BLaER1 treated with 17β-estradiol and CSF1 and Interleukin-3, amounts not matched to agents 10 nM and 100 nM (cell line): Measurements from ENCODE around the gene HOMER2.
"Not testable (repeated sequence)": the region's sequence is repeated elsewhere in the genome, so short reads cannot be mapped to it uniquely, and the experiment has no call there.

Experiments used
- H3K27ac ChIP-seq, 11 experiments: shearing (Covaris generic); formaldehyde crosslinking; 2 replicates each; pipeline ENCODE4 v1.8.1; 2022
- H3K27me3 ChIP-seq, 11 experiments: shearing (Covaris generic); formaldehyde crosslinking; 2 replicates each; pipeline ENCODE4 v1.8.1; 2022
- H3K36me3 ChIP-seq, 11 experiments: shearing (Covaris generic); formaldehyde crosslinking; 2 replicates each; pipeline ENCODE4 v1.8.1; 2022
- H3K4me1 ChIP-seq, 10 experiments: shearing (Covaris generic); formaldehyde crosslinking; 2 replicates each; pipeline ENCODE4 v1.8.1; 2022
- H3K4me2 ChIP-seq, 11 experiments: shearing (Covaris generic); formaldehyde crosslinking; 2 replicates each; pipeline ENCODE4 v1.8.1; 2022
- H3K4me3 ChIP-seq, 10 experiments: shearing (Covaris generic); formaldehyde crosslinking; 2 replicates each; pipeline ENCODE4 v1.8.1; 2022
- H3K9ac ChIP-seq, 11 experiments: shearing (Covaris generic); formaldehyde crosslinking; 2 replicates each; pipeline ENCODE4 v1.8.1; 2022
- H3K9me3 ChIP-seq, 11 experiments: shearing (Covaris generic); formaldehyde crosslinking; replicated peaks in 1 of 11; 2 replicates each; pipeline ENCODE4 v1.8.1; 2022
- H4K20me1 ChIP-seq, 11 experiments: shearing (Covaris generic); formaldehyde crosslinking; 2 replicates each; pipeline ENCODE4 v1.8.1; 2022
- Cebpa-rat ChIP-seq, 11 experiments: shearing (Covaris generic); IDR thresholded peaks; 2 replicates each; pipeline ENCODE4 v1.8.1; 2022

Gene HOMER2

GRCh38 chr15:82823049-82823448, 129.5 kb downstream of the HOMER2 start:
- Histone ChIP-seq H4K20me1 (peaks cover 0 to 34% (median 13%) of the 10 kb centered on the region in 11 experiments; a peak in 13 of 22 replicates), H3K4me3 (no peak overlapping the region), H3K36me3 (peaks cover 83 to 100% (median 95%) of the 10 kb centered on the region in 11 experiments), H3K4me1 (no peaks in the 10 kb centered on the region), H3K4me2 (no peak overlapping the region), H3K27me3 (no peaks in the 10 kb centered on the region), H3K27ac (no peak overlapping the region), H3K9ac (no peak overlapping the region), H3K9me3 (peaks cover 0 to 15% (median 11%) of the 10 kb centered on the region in 11 experiments; a peak in 16 of 22 replicates)
- TF ChIP-seq Cebpa-rat (IDR thresholded peaks at IDR 0.05) = no peak

- Histone ChIP-seq H3K9me3 (peaks cover 0 to 17% (median 11%) of the 10 kb centered on the region in 11 experiments; a peak in 16 of 22 replicates), H3K36me3 (peaks cover 83 to 100% (median 95%) of the 10 kb centered on the region in 11 experiments), H4K20me1 (peaks cover 0 to 42% (median 20%) of the 10 kb centered on the region in 11 experiments; a peak in 16 of 22 replicates)
- H3K27ac ChIP-seq, H3K27me3 ChIP-seq, H3K9ac ChIP-seq, H3K4me2 ChIP-seq, H3K4me3 ChIP-seq, H3K4me1 ChIP-seq: not testable (repeated sequence)
Observed at GRCh38 chr15:82821851-82822250, 130.7 kb downstream of the HOMER2 start.

- peaks cover 83 to 100% (median 95%) of the 10 kb centered on the region in 11 experiments for H3K36me3 ChIP-seq
- peaks cover 0 to 42% (median 25%) of the 10 kb centered on the region in 11 experiments; a peak in 18 of 22 replicates for H4K20me1 ChIP-seq
- H3K27ac ChIP-seq = not testable (repeated sequence)
Observed at GRCh38 chr15:82821396-82821795, 131.1 kb downstream of the HOMER2 start.

GRCh38 chr15:82820128-82820527, 132.4 kb downstream of the HOMER2 start:
- no peak for TF ChIP-seq Cebpa-rat (IDR thresholded peaks at IDR 0.05)
- H4K20me1 ChIP-seq = peaks cover 9 to 42% (median 29%) of the 10 kb centered on the region in 11 experiments; a peak in 19 of 22 replicates
- no peak overlapping the region for H3K4me3 ChIP-seq
- H3K36me3 ChIP-seq = peaks cover 83 to 100% (median 95%) of the 10 kb centered on the region in 11 experiments
- no peak overlapping the region for H3K27ac ChIP-seq
- H3K9me3 ChIP-seq = peaks cover 0 to 17% (median 11%) of the 10 kb centered on the region in 11 experiments; a peak in 16 of 22 replicates
- no peaks in the 10 kb centered on the region for H3K4me1 ChIP-seq
- H3K27me3 ChIP-seq = no peaks in the 10 kb centered on the region
- H3K9ac ChIP-seq = no peak overlapping the region
- no peak overlapping the region for H3K4me2 ChIP-seq

More at GRCh38 chr15:82821396-82821795, 131.1 kb downstream of the HOMER2 start:
- not testable (repeated sequence) for H3K27me3 ChIP-seq, H3K9ac ChIP-seq, H3K4me1 ChIP-seq, H3K4me3 ChIP-seq, H3K4me2 ChIP-seq
- peaks cover 0 to 17% (median 11%) of the 10 kb centered on the region in 11 experiments; a peak in 16 of 22 replicates for H3K9me3 ChIP-seq

- Histone ChIP-seq H3K9me3 (peaks cover 0 to 3% (median 0%) of the 10 kb centered on the region in 11 experiments; a peak in 1 of 22 replicates), H3K27me3 (no peaks in the 10 kb centered on the region)
- TF ChIP-seq Cebpa-rat (IDR thresholded peaks at IDR 0.05) = no peak
Observed at GRCh38 chr15:82812994-82813393, 139.5 kb downstream of the HOMER2 start.

GRCh38 chr15:82810890-82811426, 141.6 kb downstream of the HOMER2 start:
- Histone ChIP-seq H3K27ac (peak overlapping the region; percentile 94 to 100 (median 99); a peak in 21 of 22 replicates), H4K20me1 (peaks cover 20 to 58% (median 45%) of the 10 kb centered on the region in 11 experiments; a peak in 20 of 22 replicates), H3K27me3 (no peaks in the 10 kb centered on the region), H3K36me3 (peaks cover 27 to 41% (median 37%) of the 10 kb centered on the region in 11 experiments), H3K9ac (peak overlapping the region; percentile 94 to 100 (median 98)), H3K4me1 (peaks cover 33 to 52% (median 45%) of the 10 kb centered on the region in 10 experiments), H3K4me2 (peak overlapping the region; percentile 67 to 93 (median 85)), H3K4me3 (peak overlapping the region; percentile 88 to 99 (median 98)), H3K9me3 (no peaks in the 10 kb centered on the region)
- TF ChIP-seq Cebpa-rat (IDR thresholded peaks at IDR 0.05) = no peak

More at GRCh38 chr15:82812994-82813393, 139.5 kb downstream of the HOMER2 start:
- peaks cover 47 to 61% (median 58%) of the 10 kb centered on the region in 11 experiments for H3K36me3 ChIP-seq
- H3K4me1 ChIP-seq = peaks cover 18 to 32% (median 26%) of the 10 kb centered on the region in 10 experiments
- no peak overlapping the region; a peak in 1 of 22 replicates for H3K27ac ChIP-seq
- H4K20me1 ChIP-seq = peaks cover 28 to 74% (median 61%) of the 10 kb centered on the region in 11 experiments; a peak in 20 of 22 replicates
- no peak overlapping the region for H3K9ac ChIP-seq
- H3K4me3 ChIP-seq = no peak overlapping the region
- H3K4me2 ChIP-seq = peak overlapping the region in 6 of 11 experiments; percentile 44 to 93 (median 87); a peak in 9 of 22 replicates

GRCh38 chr15:82810061-82810889, 142.2 kb downstream of the HOMER2 start:
- Histone ChIP-seq H3K9ac (peak overlapping the region; percentile 94 to 100 (median 98)), H3K4me3 (peak overlapping the region; percentile 88 to 99 (median 98)), H4K20me1 (peaks cover 16 to 51% (median 39%) of the 10 kb centered on the region in 11 experiments; a peak in 20 of 22 replicates), H3K4me1 (peaks cover 40 to 59% (median 52%) of the 10 kb centered on the region in 10 experiments), H3K36me3 (peaks cover 20 to 34% (median 30%) of the 10 kb centered on the region in 11 experiments), H3K9me3 (no peaks in the 10 kb centered on the region), H3K4me2 (peak overlapping the region; percentile 67 to 93 (median 85)), H3K27ac (peak overlapping the region; percentile 94 to 100 (median 99)), H3K27me3 (no peaks in the 10 kb centered on the region)
- TF ChIP-seq Cebpa-rat (IDR thresholded peaks at IDR 0.05) = peak in 7 of 11 experiments; percentile 60 to 82 (median 68); a peak in 12 of 22 replicates

- Histone ChIP-seq H3K4me2 (peak within 1 kb of the TSS; percentile 70 to 93 (median 85)), H3K36me3 (peaks cover 16 to 27% (median 24%) of the 10 kb centered on the region in 11 experiments), H3K9ac (peak within 1 kb of the TSS; percentile 94 to 100 (median 98)), H3K27me3 (no peaks in the 10 kb centered on the region), H3K27ac (peak within 1 kb of the TSS; percentile 94 to 100 (median 99)), H3K9me3 (no peaks in the 10 kb centered on the region), H3K4me3 (peak within 1 kb of the TSS; percentile 88 to 99 (median 98)), H4K20me1 (peaks cover 16 to 47% (median 39%) of the 10 kb centered on the region in 11 experiments; a peak in 20 of 22 replicates), H3K4me1 (peaks cover 48 to 67% (median 60%) of the 10 kb centered on the region in 10 experiments)
- peak in 1 of 11 experiments; percentile 23; a peak in 1 of 22 replicates for TF ChIP-seq Cebpa-rat (IDR thresholded peaks at IDR 0.05)
Observed at GRCh38 chr15:82809308-82810060, 143.0 kb downstream of the HOMER2 start, which contains the start of gene WHAMM. TSS of gene WHAMM (plus strand) at chr15:82809628. CDS start at chr15:82809727, 99 bp downstream.
